ENCODE data around the gene ZNF217. TPM values are rescaled to one million over a fixed set of nuclear protein-coding genes. Genes with fewer than 3 reads are reported as not detected.

ZNF217 gene
- total and polyA plus RNA-seq, 9 of the 15 experiments (the other 6 are each of a cell fraction or from before 2014, with no cell fraction given) = 3.0 to 41.8 (median 16.8) TPM

DNA sequence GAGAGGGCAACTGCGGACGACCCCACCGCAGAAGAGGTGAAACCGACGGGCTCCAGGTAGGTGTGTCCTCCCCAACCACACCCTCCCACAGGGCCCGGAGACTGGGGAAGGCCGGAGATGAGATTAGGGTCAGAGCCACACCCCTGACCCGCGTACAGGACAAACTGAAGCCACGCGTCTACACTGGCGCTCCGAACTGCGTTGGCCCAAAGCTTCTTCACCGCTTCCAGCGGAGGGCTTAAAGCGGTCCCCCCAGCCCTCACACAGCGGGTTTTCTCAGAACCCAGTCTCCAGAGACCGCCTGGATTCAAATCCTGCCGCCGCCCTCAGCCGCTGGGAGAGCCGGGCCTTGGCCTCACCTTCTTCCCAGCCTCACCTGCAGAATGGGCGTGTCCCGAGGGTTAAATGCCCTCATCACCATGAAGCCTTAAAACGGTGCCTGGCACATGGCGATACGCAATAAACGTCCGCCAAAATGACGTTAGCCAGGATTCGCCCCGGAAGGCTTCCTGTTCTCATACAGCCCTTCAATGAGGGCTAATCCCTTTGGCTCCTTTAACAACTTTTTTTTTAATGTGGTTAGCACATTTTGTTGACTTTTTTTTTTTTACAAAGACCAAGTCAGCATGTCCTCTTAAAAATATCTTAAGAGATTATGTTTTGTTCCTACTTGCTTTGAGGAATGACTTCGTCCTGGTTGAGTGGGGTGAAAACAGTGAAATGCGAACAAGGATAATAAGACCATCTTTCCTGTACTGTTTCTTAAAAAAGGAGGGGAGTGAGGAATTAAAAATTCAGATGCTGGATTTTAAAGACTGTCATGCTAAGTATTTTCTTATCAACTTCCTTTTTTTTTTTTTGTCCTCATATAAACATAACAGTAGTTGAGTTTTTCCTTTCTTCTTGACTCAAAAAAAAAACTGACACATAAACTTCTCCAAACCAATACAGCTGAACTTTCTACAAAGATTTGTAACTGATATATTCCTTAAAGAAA, 15.1 kb upstream of the ZNF217 start (continued):
- no peak; the same call in 1 of the 2 replicates for TF ChIP-seq CREB3 (tag; conservative IDR thresholded peaks at IDR 0.05; ENCODE audit: low read depth)
- no peak for TF ChIP-seq ZBTB43 (CRISPR knock-in tag; IDR thresholded peaks at IDR 0.05)
- no peak for TF ChIP-seq SAFB (IDR thresholded peaks at IDR 0.05; ENCODE audit: borderline replicate concordance, low read depth, low read length)
- TF ChIP-seq IRF9 (tag; IDR thresholded peaks at IDR 0.05) = no peak
- TF ChIP-seq ATF2 (CRISPR knock-in tag; IDR thresholded peaks at IDR 0.05) = no peak
- no peak for TF ChIP-seq TEAD1 (CRISPR knock-in tag; IDR thresholded peaks at IDR 0.05)
- TF ChIP-seq DACH1 (IDR thresholded peaks at IDR 0.05; ENCODE audit: partially characterized antibody) = no peak
- TF ChIP-seq MTA2 (IDR thresholded peaks at IDR 0.05; ENCODE audit: low read depth) = no peak
- TF ChIP-seq TAF7 (tag; IDR thresholded peaks at IDR 0.05) = no peak
- no peak for TF ChIP-seq SRSF9 (IDR thresholded peaks at IDR 0.05; ENCODE audit: borderline replicate concordance, low read depth, low read length)
- peak; percentile 95 for TF ChIP-seq ZNF592 (IDR thresholded peaks at IDR 0.05)
- TF ChIP-seq SREBF2 (CRISPR knock-in tag; IDR thresholded peaks at IDR 0.05) = no peak
- no peak for TF ChIP-seq PREB (CRISPR knock-in tag; IDR thresholded peaks at IDR 0.05)
